ENCODE data around the gene EXOC3.
"Not testable (repeated sequence)": the region's sequence is repeated elsewhere in the genome, so short reads cannot be mapped to it uniquely, and the experiment has no call there.

The EXOC3 gene

DNA sequence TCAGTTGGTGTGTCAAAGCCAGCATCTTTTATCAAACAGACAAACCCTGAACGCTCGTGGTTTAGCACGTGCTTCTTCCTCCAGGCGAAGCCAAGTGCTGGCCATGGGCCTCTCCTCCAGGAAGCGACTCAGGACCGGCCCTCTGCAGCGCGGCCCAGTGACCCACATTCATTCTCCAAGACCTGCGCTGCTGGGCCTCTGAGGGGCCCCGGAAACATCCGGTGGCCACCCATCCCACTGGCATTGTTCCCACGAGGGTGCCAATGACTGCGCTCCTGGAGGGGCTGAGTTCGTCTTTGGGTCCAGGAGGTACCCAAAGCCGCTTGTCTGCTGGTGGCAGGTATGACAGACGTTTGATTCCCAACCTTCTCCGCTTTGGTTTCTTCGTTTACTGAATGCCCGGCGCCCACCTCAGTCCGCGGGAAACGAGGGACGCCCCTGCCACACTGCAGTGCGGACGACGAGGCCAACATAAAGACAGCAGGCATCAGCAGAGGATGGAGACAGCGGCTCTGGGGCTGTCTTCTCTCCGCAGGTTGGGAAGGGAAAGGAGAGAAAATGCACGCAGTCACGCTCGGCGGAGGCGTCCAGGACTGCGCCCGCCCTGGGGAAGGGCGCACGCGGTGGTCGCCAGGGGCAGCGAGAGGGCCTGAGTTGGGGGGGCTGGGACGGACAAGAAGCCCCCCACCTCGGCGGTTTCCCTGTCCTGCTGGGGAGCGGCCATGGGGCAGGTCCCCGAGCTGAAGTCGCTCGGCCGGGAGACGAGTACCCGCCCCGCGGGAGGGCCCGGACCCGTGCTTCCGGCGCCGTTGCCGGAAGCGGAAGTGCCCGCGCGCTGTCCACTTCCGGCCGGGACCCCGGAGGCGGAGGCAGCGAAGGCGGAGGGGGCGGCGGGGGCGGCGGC, at the start of gene EXOC3:
TSS of gene EXOC3 (plus strand) at position 842 of the 904 bp plus-strand sequence. CDS start 3,030 bp downstream, outside the sequence.
- DNase-seq = peak; percentile 79

- no peak for DNase-seq
Observed at GRCh38 chr5:393846-394275, 49.1 kb upstream of the EXOC3 start.

DNA sequence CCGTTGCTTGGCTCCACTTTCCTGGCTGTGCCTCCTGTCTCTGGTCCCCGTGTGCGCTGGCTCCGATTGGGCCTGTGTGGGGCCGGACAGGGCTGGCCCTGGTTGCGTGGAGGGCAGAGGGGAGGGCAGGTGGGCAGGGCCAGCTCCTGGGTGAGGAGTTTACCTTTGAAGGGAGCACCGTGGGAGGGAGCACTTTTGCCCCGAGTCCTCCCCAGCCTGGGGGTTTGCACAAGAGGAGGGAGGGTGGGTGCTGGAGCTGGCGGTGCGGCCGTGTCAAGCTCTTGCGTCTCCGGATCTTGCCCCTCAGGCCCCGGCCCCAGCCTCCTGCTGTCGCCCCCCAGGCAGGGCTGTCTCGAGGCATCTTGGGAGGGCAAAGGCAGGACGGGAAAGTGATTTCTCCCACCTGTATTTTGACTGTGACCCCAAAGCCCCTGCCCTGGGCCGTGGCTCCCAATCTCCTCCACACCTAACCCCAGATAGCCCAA, 48.3 kb upstream of the EXOC3 start:
- no peak for DNase-seq

DNA sequence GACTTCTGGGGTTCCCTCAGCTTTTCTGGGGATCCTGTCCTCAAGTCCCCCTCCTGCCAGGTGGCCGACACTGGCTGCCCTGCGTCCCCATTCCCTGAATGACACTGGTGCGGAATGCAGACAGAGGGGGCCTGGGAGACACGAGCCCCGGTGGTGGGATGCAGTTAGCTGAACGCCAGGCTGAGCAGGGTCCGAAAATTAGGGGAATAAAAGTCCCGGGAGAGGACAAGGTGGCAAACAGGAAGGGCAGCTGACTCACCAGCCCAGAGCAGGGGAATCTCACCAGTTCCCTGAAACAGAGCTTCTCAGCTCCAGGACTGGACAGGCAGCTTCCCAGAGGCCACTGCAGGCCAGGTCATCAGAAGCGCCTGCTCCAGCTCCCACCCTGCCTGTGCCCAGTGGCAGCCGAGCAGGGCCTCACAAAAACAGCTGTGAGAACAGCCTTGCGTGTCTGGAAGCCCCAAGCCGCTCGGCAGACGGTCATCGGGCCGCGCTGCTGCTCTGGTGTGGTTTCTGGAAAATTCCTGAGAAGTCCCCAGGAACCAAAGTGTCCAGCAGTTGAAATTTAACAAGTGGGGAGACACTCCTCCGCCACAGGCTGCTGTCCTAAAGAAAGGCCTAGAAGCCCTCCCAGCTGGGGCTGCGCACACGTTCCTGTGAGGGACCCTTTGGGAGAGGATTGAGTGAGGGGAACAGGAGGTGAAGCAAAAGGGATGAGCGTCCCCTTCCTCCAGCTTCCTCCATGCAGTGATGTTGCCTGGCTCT, 47.6 kb upstream of the EXOC3 start:
- no peak for DNase-seq

DNA sequence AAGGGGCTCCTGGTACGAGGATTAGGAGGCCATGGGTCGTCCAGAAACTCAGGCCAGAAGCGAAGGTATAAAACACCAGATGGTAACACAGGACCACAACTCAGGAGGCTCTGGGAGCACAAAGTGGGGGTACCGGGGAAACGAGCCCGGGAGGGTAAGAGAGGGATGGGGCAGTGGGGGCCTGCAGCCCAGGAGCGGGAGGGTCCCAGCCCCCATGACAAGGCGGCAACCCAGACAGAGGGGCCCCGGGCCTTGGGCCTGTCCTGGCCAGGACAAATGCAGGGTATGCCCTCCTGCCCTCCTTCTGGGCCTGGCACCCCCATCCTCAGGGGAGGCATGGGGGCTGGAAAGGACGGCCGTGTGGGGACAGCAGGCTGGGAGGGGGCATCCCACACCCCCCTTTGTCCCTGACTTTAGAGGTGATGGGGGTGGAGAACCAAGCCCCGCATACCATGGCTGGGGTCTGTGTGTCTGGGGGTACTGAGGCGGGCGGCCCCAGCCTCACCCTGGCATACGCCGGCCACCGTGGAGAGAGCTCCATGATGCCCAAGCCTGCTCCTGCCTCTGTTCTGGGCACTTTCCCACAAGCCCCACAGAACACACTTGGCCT, 47.0 kb upstream of the EXOC3 start:
- no peak for DNase-seq

DNA sequence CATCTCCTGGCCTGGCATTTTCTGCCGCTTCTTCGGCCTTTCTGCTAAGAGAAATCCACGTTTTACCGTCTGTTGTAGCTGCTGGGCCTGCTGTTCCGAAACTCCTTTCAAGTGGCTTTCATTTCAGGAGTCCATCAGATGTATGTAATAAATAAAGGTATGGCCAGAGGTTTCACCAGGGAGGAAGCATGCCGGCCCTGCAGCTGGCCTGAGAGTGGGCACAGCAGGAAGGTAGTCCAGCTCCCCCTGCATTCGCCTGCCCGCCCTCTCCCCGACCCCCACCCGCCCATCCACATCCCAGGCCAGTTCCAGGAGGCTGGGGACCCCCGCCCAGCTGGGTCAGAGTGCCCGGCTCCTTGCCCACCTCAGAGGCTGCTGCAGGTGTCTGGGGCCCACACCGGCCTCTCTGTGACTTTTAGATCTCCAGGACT, 46.4 kb upstream of the EXOC3 start:
- DNase-seq = no peak

- DNase-seq = not testable (repeated sequence)
Observed at GRCh38 chr5:398141-398474, 44.9 kb upstream of the EXOC3 start.

DNA sequence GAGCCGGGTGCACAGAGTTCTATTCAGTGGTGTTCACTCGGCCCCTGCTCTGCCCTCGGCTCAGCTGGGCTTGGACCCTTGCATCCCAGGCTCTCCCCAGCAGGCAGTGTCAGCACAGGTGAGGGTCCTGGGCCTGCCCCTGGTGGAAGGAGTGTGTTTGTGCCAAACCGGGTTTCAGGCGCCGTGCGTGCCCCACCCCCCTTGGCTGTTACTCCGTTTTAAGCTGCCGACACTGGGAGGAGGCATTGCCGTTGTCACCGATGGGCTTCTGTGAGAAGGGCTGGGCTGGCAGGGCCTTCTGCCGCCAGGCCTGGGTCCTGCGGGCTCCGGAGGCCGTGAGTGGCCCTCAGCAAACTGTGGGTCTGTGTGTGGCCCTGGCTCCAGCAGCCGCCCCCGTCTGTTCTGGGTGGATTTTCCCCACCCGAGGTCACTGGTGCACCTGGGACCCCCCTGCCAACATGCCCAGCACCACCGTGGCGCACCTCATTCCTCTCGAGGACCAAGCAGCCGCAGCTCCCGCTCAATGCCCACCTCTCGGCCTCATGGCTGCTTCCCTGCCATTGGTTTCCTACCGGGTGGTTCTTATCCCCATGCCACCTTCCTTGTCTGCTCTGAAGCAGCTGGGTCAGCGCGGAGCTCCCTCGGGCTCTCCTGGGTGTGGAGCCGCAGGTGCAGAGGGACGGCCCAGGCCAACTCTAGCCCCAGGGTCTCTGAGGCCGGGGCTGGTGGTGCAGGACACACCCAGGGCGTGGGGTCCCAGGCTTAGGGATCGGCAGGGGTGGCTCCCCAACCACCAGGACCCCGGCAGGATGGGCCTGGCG, 44.3 kb upstream of the EXOC3 start:
- DNase-seq = no peak

DNA sequence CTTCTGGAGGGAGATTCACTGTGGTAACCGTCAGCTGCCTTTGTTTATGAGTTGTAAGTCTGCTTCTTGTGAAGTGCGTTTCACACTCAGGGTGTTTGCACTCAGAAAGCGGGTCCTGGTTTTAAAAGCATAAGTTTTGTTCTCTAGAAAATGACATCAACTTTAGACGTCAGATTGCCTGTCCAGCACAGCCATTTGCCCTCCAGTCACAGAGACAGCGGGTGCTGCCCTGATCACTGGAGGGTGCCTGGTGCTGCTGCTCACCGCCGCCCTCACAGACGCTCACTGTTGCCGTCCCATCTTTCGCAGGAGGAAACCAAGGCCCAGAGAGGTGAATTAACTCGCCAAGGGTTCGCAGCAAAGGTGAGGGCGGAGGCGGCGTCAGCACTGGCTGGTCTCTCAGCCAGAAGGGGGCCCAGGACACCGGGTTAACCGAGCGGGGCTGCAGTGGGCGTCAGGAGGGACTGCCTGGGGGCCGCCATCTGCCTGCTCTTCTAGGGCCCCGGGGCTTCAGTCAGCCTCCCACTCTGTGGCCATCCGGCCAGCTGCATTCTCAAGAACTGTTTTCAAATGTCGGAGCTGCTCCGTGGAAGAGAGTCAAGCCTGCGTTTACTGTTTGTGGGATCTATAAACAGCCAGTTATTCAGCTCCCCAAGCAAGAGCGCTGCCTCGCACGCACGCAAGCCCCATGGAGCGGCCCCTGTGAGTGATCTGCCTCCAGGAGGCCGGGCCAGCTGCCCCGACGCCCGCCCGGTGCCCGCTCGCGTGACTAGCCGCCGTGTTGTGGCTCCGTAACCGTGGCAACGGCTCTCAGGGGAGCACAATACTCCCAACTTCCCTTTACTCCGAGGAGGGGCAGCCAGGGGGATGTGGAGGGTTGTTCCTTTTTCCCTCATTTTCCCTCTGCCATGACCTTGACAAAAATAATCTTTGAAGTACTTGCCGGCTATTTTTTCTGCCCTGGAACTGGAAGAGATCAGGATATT, 43.4 kb upstream of the EXOC3 start:
- DNase-seq = peak; percentile 98

DNA sequence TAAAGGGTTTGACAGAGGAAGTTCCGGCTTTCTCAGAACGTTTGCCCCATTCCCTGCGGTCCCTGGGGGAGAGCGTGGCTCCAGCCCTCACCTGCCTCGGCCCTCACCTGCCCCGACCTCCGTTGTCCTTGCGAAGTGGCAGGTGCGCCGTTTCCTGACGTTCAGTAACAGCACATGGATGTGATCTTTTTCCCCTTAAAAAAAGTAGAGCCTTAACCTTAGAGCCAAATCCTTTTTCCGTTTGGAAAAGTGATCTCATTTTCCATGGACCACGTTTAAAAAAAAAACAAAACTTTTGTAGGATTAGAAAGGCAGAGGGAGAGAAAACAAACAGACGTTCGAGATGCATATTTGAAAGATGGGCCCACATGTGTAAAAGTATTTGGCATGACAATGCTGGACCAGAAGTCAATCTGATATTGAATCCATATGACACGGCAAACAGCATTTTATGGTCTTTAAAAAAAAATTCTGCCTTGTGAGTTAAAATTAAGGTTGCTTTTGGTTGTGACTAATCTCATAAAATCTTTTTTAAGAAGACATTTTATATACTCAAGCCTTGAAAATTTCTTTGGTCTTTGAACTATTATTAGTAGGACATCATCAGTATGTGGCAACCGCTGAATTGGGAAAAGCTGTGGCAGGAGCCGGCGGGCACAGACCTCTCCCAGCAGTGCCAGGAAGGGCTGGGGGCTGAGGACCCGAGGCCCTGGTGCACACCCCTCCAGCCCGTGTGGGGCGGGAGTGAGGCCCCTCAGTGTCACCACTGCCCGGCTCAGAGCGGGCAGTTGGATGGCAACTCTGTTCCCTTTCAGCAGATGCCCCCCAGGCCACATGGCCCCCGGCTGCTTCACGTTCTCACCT, 42.5 kb upstream of the EXOC3 start:
- peak; percentile 94 for DNase-seq

GRCh38 chr5:401146-402034, 41.6 kb upstream of the EXOC3 start:
- no peak for DNase-seq

- not testable (repeated sequence) for DNase-seq
Observed at GRCh38 chr5:402219-402614, 40.8 kb upstream of the EXOC3 start.

GRCh38 chr5:402615-403359, 40.2 kb upstream of the EXOC3 start:
- DNase-seq = no peak

GRCh38 chr5:403995-404394, 39.0 kb upstream of the EXOC3 start:
- no peak for DNase-seq

- DNase-seq = no peak
Observed at GRCh38 chr5:404666-405241, 38.2 kb upstream of the EXOC3 start.

DNA sequence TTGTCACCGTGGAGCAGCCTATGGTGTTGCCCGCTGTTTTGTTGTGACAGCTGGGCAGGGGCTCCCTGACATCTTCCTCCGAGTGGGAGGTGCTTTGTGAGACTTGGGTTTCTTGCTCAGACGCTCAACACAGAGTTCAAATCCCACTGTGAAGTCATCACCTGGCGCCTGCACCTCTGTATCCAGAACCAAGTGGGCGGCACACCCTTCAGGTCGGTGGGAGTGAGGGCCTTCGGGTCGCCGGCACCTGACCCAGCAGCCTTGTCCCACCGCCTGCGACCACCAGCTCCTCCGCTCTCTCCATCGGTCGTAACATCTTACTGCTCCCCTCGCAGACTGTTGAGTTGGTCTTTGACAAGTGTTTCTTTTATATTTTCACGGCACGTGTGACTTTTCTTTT, 37.6 kb upstream of the EXOC3 start:
- DNase-seq = no peak

GRCh38 chr5:406041-406440, 36.9 kb upstream of the EXOC3 start:
- no peak for DNase-seq

DNA sequence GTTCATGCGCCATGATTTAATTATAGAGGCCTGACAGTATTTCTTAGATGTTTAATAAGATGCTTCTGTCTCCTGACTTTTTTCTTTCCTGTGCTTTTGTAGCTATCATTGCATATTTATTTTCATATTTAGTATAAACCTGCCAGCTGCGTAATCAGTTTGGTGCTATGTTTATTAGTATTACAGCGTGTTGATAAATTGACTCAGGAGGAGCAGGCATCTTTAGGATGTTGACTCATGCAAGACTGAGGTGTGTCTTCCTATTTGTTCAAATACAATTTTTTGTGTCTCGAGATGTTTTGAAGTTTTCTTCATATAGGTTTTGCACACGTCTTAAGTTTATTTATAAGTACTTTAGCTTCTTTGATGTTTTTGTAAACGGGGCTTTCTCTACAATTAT, 35.9 kb upstream of the EXOC3 start:
- no peak for DNase-seq
